ENCODE measurements around the gene RAPGEF2. TPM values are rescaled to one million over a fixed set of nuclear protein-coding genes. Genes with fewer than 3 reads are reported as not detected.

RAPGEF2 gene
- total and polyA plus RNA-seq, 2 experiments from 2014 or later = 17.3 to 96.0 TPM

DNA sequence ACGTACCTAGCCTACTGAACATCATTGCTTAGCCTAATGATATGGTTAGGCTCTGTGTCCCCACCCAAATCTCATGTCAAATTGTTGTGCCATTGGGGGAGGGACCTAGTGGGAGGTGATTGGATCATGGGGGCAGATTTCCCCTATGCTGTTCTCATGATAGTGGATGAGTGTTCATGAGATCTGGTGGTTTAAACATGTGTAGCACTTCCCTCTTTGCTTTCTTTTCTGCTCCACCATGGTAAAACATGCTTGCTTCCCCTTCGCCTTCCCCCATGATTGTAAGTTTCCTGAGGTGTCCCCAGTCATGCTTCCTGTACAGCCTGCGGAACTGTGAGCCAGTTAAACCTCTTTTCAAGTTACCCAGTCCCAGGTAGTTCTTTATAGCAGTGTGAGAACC, 102.6 kb downstream of the RAPGEF2 start:
- peaks cover under 1% of the 10 kb centered on the region for H3K4me1 ChIP-seq (ENCODE audit: low read depth)
- no peaks in the 10 kb centered on the region for H3K9me3 ChIP-seq (ENCODE audit: low read depth)
- no peak overlapping the region for H3K27ac ChIP-seq
- TF ChIP-seq, protein P1, sequence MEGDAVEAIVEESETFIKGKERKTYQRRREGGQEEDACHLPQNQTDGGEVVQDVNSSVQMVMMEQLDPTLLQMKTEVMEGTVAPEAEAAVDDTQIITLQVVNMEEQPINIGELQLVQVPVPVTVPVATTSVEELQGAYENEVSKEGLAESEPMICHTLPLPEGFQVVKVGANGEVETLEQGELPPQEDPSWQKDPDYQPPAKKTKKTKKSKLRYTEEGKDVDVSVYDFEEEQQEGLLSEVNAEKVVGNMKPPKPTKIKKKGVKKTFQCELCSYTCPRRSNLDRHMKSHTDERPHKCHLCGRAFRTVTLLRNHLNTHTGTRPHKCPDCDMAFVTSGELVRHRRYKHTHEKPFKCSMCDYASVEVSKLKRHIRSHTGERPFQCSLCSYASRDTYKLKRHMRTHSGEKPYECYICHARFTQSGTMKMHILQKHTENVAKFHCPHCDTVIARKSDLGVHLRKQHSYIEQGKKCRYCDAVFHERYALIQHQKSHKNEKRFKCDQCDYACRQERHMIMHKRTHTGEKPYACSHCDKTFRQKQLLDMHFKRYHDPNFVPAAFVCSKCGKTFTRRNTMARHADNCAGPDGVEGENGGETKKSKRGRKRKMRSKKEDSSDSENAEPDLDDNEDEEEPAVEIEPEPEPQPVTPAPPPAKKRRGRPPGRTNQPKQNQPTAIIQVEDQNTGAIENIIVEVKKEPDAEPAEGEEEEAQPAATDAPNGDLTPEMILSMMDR (IDR thresholded peaks at IDR 0.05; ENCODE audit: low read depth, low read length) = no peak
- H3K4me3 ChIP-seq = no peak overlapping the region
- no peak for DNase-seq (ENCODE audit: low read depth in 1 of 2, low spot score in 1 of 2)
- H3K36me3 ChIP-seq = no peaks in the 10 kb centered on the region
- H3K27me3 ChIP-seq = no peaks in the 10 kb centered on the region

DNA sequence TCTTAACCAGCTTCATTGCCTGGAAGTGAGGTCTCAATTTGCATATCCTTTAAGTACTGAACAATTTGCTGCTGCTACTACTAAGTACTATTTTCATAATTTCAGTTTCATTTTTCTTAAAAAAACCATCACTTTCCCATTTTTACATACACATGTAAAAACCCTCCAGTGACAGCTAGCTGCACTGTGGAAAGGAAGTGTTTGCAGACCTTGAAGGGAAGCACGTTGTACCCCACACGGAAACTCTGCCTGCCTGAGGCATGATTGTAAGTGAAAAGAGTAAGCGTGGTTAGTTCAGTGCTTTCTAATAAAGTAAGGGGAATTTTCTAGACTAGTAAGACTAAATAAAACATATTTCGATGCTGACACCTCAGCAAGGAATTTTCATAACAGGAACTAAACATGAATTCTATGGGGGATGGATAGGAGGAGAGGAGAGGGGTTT, 103.6 kb downstream of the RAPGEF2 start:
- no peak for DNase-seq (ENCODE audit: low read depth in 1 of 2, low spot score in 1 of 2)
- Histone ChIP-seq H3K27me3 (no peaks in the 10 kb centered on the region), H3K27ac (peak overlapping the region; percentile 37), H3K36me3 (no peaks in the 10 kb centered on the region), H3K4me3 (no peak overlapping the region), H3K9me3 (ENCODE audit: low read depth) (no peaks in the 10 kb centered on the region), H3K4me1 (ENCODE audit: low read depth) (peaks cover 10% of the 10 kb centered on the region)
- TF ChIP-seq, protein P1 (IDR thresholded peaks at IDR 0.05; ENCODE audit: low read depth, low read length) = no peak

DNA sequence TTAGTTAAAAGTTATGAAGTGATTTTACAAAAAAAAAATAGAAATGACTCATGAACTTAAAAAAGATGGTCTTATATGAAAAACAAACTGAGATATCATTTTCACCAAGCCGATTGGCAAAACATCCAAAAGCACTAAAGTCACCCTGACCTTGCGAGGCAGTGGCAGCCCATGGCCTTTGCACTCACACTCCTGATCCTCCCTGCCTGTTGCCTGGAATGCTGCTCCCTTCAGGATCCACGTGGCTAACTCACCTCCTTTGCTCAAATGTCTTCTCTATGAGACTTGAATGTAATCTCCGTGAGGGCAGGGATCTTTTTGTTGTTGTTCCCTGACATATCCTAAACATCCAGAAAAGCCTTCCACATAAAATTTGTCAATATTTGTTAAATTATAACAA, 106.4 kb downstream of the RAPGEF2 start:
- TF ChIP-seq, protein P1 (IDR thresholded peaks at IDR 0.05; ENCODE audit: low read depth, low read length) = no peak
- H3K27ac ChIP-seq = no peak overlapping the region
- no peak overlapping the region for H3K4me3 ChIP-seq
- no peaks in the 10 kb centered on the region for H3K36me3 ChIP-seq
- no peaks in the 10 kb centered on the region for H3K9me3 ChIP-seq (ENCODE audit: low read depth)
- peaks cover 34% of the 10 kb centered on the region for H3K4me1 ChIP-seq (ENCODE audit: low read depth)
- no peak for DNase-seq (ENCODE audit: low read depth in 1 of 2, low spot score in 1 of 2)
- H3K27me3 ChIP-seq = no peaks in the 10 kb centered on the region

DNA sequence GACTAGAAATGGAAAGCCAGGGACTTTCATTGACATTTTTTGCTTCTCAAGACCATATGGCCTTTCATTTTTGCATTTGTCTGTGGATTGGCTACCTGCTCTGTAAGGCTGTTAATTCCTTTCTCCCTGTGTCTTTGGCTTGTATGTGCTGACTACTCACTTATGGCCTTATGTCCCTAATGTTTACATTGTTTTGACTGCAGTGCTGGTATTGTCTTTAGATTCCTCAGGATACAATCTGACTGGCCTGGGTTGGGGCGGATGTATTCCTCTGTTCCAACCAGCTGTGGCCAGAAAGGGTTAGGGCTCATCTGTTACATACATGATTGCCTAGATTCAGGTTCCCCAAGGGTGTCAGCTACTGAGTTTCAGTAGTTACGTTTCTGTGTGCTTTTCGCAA, 108.1 kb downstream of the RAPGEF2 start:
- TF ChIP-seq, protein P1 (IDR thresholded peaks at IDR 0.05; ENCODE audit: low read depth, low read length) = no peak
- DNase-seq (ENCODE audit: low read depth in 1 of 2, low spot score in 1 of 2) = no peak
- no peaks in the 10 kb centered on the region for H3K36me3 ChIP-seq
- peak overlapping the region; percentile 58 for H3K27ac ChIP-seq
- no peaks in the 10 kb centered on the region for H3K27me3 ChIP-seq
- no peak overlapping the region for H3K4me3 ChIP-seq
- peaks cover 45% of the 10 kb centered on the region for H3K4me1 ChIP-seq (ENCODE audit: low read depth)
- no peaks in the 10 kb centered on the region for H3K9me3 ChIP-seq (ENCODE audit: low read depth)

DNA sequence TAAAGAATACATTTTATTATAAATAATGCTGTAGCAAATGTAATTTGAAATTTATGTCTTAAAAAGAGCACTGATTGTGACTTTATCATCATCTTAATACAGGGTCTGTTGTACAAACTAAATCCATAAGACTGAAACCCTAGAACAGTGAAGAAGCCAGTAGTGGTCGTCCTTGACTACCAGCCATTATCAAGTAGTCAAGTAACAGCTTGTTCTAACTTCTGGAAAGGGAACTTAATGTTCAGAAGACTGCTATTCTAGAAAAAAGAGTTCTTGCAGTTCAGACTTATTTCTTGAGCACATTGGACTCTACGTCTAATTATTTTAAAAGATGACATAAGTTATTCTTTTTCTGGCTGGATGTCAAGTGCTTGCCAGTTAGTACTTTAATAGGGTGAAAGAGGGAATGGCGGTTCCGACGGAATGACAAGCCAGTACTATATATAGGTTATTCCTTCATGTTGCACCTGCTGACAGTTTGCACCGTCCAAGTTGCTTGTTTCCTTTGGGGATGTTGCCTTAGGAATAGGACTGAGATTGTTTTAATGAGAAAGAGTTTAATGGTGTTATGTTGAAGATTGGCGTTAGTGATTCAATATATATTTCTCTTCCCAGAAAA, 109.9 kb downstream of the RAPGEF2 start:
- Histone ChIP-seq H3K4me3 (no peak overlapping the region), H3K4me1 (ENCODE audit: low read depth) (peaks cover 62% of the 10 kb centered on the region), H3K27ac (peak overlapping the region; percentile 75), H3K27me3 (no peaks in the 10 kb centered on the region), H3K36me3 (no peaks in the 10 kb centered on the region), H3K9me3 (ENCODE audit: low read depth) (no peaks in the 10 kb centered on the region)
- peak in 1 of 2 donors; percentile 49 for DNase-seq (ENCODE audit: low read depth in 1 of 2, low spot score in 1 of 2)
- TF ChIP-seq, protein P1 (IDR thresholded peaks at IDR 0.05; ENCODE audit: low read depth, low read length) = no peak
